Activated T-cell treated with anti-CD3 and anti-CD28 coated beads for 4 hours (primary cell): Measurements from ENCODE around the gene TMEM179.
"Not testable (repeated sequence)": the region's sequence is repeated elsewhere in the genome, so short reads cannot be mapped to it uniquely, and the experiment has no call there.

Source experiments
- DNase-seq: peaks from one replicate; pipeline ENCODE4 v3.0.0-alpha.2; 2020

Gene TMEM179

GRCh38 chr14:104585966-104586697 lies 18.4 kb downstream of the TMEM179 start:
- DNase-seq: no peak

- no peak for DNase-seq
Observed at GRCh38 chr14:104584557-104584956, 20.0 kb downstream of the TMEM179 start.

GRCh38 chr14:104583424-104584306 lies 20.9 kb downstream of the TMEM179 start:
- DNase-seq: no peak

- no peak for DNase-seq
Observed at GRCh38 chr14:104582662-104583061, 21.9 kb downstream of the TMEM179 start.

- DNase-seq: no peak
Observed at GRCh38 chr14:104582005-104582404, 22.6 kb downstream of the TMEM179 start.

DNA sequence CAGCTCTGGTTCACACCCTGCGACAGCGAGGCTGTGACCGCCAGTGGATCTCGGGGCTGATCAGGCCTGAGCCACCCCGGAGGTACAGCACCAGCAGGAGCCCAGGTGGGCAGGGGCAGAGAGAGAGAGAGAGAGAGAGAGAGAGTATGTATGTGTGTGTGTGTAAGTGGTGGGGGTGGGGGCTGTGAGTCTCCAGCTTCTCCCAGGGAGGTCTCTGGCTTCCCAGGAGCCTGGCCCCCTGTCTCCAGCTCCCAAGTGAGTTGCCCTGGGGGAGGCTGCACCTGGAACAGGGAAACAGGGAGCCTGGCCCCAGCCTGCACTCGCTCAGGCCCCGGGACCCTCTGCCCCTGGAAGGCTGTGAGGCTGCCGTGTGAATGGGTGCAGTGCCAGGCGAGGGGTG lies 23.1 kb downstream of the TMEM179 start:
- DNase-seq: no peak

GRCh38 chr14:104580961-104581360 lies 23.6 kb downstream of the TMEM179 start:
- no peak for DNase-seq

DNA sequence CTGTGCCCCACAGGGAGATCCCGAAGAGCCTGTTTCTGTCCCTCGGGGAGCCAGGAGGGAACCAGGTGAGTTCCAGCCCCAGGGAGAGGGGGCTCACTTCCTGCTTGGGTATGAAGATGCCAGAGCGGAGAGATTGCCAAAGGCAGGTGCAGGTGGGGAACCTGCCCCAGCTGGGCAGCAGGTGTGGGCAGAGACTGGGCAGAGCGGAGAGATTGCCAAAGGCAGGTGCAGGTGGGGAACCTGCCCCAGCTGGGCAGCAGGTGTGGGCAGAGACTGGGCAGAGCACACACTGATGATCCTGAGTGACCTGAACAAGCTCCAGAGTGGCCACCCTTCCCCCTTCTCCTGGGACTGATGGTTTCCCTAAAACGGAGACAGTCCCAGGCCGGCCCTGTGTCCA lies 24.6 kb downstream of the TMEM179 start:
- not testable (repeated sequence) for DNase-seq

DNA sequence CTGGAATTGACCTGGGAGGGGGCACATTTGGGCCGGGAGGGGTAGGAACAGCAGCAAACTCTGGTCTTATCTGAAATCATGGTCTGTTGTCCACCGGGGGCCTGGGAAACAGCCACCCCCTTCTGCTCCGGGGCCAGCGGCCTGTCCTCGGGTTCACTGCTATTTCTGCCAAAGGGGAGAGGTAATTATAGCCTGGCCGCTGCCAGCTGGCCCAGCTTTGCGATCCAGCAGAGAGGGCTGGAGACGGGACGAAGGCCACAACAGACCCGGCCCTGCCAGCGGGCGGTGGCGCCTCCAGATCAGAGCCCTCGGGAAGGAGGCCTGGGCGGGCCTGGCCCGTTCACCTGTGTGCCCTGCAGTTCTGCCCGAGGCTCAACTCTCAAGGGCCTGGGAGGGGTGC lies 25.1 kb downstream of the TMEM179 start, which contains the start of gene C14orf180:
Gene C14orf180 (plus strand): TSS at position 258 of the 400 bp plus-strand sequence. CDS start 6,667 bp downstream, outside the sequence.
- no peak for DNase-seq

GRCh38 chr14:104578321-104578720 lies 26.3 kb downstream of the TMEM179 start:
- DNase-seq: no peak

DNA sequence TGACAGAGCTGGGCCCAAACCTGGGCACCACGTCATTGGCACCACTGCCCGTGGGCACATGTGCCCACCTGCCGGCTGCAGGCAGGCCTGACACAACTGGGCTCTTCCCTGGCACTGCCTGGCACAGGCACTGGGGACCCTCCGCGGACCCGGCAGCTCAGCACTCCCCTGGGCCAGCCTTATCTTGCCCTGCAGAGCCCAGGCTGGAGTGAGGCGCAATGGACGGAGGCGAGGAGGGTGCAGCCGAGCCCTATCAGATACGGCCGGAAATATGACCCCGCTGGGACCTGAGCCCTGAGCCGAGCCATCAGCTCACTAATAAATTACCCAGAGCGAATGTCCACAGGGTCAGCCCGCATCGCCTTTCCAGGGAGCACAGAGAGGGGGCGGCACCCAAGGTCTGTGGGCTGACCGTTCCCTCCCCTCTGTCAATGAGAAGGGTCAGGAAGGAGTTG lies 26.7 kb downstream of the TMEM179 start:
- no peak for DNase-seq

DNA sequence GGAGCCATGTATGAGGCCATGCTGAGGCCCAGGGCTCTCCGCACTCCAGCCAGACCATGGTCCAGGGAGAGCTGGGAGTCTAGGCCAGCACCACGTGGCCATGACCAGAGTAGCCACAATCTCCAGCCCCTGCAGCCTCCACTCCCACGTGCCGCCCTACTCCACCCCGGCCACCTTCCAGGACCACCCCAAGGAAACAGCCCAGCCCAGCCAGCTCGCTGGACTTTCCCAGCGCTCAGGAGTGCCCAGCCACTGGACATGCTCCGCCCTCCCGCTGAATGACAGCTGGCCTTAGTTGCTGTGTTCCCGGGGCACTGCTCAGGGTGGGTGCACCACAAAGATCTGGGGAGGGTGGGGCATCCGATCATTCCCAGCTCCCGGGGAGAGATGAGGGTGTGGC lies 27.1 kb downstream of the TMEM179 start:
- DNase-seq: no peak

- no peak for DNase-seq
Observed at GRCh38 chr14:104576970-104577332, 27.6 kb downstream of the TMEM179 start.

DNA sequence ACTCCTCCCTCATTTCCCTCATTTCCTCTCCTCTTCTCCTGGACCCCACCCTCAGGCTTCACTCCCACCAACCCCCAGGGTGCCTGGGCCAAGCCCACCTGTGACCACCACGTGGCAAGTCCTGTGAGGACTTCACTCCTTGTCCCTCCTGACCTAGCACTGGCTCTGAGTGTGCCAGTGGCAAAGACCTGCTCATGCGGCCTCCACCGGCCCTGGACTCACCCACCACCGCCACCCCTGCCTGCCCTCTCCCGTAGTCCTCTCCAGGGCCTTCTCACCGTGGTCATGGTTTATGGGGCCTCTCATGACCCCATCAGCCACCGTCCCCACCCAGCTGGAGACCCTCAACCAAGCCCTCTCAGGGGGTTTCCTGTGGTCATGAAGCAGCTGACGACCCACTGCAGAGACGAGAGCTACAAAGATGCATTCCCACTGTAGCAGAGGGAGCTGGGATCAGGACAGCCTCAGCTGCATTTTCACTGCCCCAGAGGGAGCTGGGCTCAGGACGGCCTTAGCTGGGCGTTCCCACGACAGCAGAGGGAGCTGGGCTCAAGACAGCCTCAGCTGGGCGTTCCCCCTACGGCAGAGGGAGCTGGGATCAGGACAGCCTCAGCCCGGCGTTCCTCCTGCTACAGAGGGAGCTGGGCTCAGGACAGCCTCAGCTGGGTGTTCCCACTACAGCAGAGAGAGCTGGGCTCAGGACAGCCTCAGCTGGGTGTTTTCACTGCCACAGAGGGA lies 28.2 kb downstream of the TMEM179 start:
- DNase-seq: no peak

DNA sequence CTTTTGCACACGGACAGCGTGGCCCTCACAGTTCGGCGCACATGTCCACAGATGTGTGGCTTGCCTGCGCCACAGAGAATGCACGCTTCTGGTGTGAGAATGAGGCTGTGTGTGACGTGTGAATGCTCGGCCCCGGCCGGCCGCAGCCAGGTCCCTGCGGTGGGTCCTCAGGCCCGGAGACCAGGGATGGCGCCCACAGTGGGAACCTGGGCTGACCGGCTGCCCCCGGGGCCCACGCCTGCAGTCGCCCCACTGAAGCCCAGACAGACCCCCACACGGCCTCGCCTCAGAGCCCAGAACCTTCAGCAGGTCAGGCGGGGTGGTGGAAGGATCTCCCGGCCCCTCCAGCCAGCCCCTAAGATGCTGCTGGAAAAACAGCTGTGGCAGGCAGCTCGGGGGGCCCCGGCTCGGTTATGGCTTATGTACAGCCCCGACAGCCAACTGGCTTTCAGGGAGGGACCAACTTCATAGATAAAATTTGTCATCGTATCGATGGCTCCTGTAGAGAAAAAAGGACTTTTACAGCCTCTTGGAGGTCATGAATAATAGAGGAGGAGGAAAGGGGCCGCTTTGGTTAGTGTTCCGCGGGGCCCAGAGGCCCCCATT lies 29.5 kb downstream of the TMEM179 start:
- DNase-seq: no peak

DNA sequence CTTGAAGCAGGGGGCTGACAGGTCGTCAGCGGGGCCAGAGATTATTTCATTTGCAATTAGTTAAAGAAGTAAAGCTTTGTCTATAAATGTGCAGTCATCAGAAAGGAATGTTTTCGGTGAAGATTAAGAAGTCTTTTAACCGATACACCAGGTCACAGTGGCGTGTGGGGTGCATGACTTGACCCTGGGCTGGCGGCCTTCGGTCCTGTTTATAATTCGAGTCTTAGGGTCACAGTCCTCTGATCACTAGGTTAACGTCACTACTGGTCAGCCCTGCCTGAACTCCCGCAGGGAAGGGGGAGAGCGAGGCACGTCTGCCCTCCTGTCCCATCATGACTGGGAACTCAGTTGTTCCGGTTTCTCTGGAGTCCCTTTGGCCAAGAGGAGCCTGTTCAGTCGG lies 30.0 kb downstream of the TMEM179 start:
- DNase-seq: no peak

GRCh38 chr14:104573930-104574329 lies 30.6 kb downstream of the TMEM179 start:
- DNase-seq: no peak

- no peak for DNase-seq
Observed at GRCh38 chr14:104572668-104573067, 31.9 kb downstream of the TMEM179 start.

DNA sequence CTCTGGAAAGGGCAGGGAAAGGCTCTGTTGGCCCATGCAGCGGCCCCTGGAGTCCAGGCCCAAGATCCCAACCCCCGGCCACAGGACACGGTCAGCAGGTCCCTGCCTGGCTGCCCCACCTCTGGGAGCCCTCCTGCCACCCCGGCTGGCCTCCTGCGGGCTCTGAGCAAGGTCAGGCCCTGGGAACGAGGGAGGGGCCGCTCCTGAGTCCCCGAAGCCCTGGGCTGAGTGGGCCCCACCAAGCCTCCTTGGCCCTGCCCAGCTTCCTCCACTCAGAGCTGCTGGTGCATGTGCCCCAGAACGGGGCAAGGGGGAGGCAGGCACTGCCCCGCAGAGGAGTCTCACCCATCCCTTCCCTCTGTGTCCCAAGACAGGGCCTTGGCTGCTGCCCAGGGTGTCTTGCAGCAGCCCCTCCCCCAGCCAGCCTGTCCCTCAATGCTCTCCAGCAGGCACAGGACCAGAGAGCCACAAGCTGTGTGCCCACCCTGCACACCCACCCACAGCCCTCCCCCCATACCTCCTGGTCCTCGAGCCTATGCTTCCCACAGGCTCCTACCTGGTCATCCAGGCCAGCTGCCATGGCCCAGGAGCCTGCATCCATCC lies 32.4 kb downstream of the TMEM179 start:
- DNase-seq: no peak

- DNase-seq: no peak
Observed at GRCh38 chr14:104571246-104571645, 33.3 kb downstream of the TMEM179 start.

- no peak for DNase-seq
Observed at GRCh38 chr14:104569435-104569834, 35.1 kb downstream of the TMEM179 start.

GRCh38 chr14:104568620-104569019 lies 36.0 kb downstream of the TMEM179 start:
- no peak for DNase-seq

GRCh38 chr14:104567957-104568225 lies 36.7 kb downstream of the TMEM179 start:
- DNase-seq: no peak
